Thoracic aorta (tissue), 2 donors: ENCODE results near the gene NPW. TPM values are rescaled to one million over a fixed set of nuclear protein-coding genes. Genes with fewer than 3 reads are reported as not detected.
A peak's percentile ranks its signal among the peaks of the same experiment; 100 is the strongest.
"Not testable (repeated sequence)": the region's sequence is repeated elsewhere in the genome, so short reads cannot be mapped to it uniquely, and the experiment has no call there.

ENCODE experiments used
- ATAC-seq: fragments of 150-250 bp; one replicate; pipeline ENCODE4 v1.8.0; 2017; ENCODE audit warnings: low read depth; ENCODE audit not compliant: insufficient number of reproducible peaks, low FRiP score
- DNase-seq: peaks from one replicate; pipeline ENCODE4 v3.0.0-alpha.2; 2020; ENCODE audit warnings: low spot score
- H3K27ac ChIP-seq, 2 donors: fragments of 200-600 bp; sonication (generic); 1 replicate in 1 of 2; 2 replicates in 1 of 2; pipeline ENCODE4 v1.5.1; 2016; ENCODE audit warnings: mild to moderate bottlenecking in 2 of 2, moderate library complexity in 2 of 2
- H3K27me3 ChIP-seq: fragments of 200-600 bp; sonication (generic); replicated peaks from 2 replicates; pipeline ENCODE4 v1.6.0; 2016; ENCODE audit warnings: mild to moderate bottlenecking; ENCODE audit not compliant: insufficient read depth
- H3K36me3 ChIP-seq: fragments of 200-600 bp; sonication (generic); one replicate; pipeline ENCODE4 v1.5.1; 2016
- H3K4me1 ChIP-seq, 2 donors: fragments of 200-600 bp; sonication (generic); 1 replicate in 1 of 2; 2 replicates in 1 of 2; pipeline versions ENCODE4 v1.5.1 to v1.6.0; 2016; ENCODE audit warnings: low read depth in 2 of 2, mild to moderate bottlenecking in 1 of 2; ENCODE audit not compliant: control insufficient read depth in 1 of 2
- H3K4me3 ChIP-seq: fragments of 200-600 bp; sonication (generic); 2 replicates; pipeline ENCODE4 v1.5.1; 2016; ENCODE audit warnings: mild to moderate bottlenecking
- H3K9me3 ChIP-seq: fragments of 200-600 bp; sonication (generic); 2 replicates; pipeline ENCODE4 v1.5.1; 2016
- total RNA-seq, 2 donors: library from RNA; depleted of rRNA; stranded (reverse); fragments of >200 nt; gene quantifications; one replicate each; pipeline versions ENCODE4 v1.1.0 to v1.2.3, GENCODE V29; 2016
- TF ChIP-seq, protein P1 (sequence below): fragments of 200-600 bp; sonication (generic); IDR thresholded peaks from one replicate; pipeline ENCODE4 v1.5.1; 2019; ENCODE audit warnings: antibody characterized with exemption

The NPW gene
- total RNA-seq, 2 donors from 2014 or later, result not detected

- no peaks in the 10 kb centered on the region for H3K36me3 ChIP-seq
- H3K9me3 ChIP-seq, result no peaks in the 10 kb centered on the region
- H3K4me1 ChIP-seq, result peaks cover 27 to 47% of the 10 kb centered on the region in 2 donors
- TF ChIP-seq, protein P1, sequence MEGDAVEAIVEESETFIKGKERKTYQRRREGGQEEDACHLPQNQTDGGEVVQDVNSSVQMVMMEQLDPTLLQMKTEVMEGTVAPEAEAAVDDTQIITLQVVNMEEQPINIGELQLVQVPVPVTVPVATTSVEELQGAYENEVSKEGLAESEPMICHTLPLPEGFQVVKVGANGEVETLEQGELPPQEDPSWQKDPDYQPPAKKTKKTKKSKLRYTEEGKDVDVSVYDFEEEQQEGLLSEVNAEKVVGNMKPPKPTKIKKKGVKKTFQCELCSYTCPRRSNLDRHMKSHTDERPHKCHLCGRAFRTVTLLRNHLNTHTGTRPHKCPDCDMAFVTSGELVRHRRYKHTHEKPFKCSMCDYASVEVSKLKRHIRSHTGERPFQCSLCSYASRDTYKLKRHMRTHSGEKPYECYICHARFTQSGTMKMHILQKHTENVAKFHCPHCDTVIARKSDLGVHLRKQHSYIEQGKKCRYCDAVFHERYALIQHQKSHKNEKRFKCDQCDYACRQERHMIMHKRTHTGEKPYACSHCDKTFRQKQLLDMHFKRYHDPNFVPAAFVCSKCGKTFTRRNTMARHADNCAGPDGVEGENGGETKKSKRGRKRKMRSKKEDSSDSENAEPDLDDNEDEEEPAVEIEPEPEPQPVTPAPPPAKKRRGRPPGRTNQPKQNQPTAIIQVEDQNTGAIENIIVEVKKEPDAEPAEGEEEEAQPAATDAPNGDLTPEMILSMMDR, result no peak
- no peak for ATAC-seq
- DNase-seq, result no peak
- no peaks in the 10 kb centered on the region for H3K27me3 ChIP-seq
- peak overlapping the region; percentile 65 to 79 for H3K27ac ChIP-seq
- H3K4me3 ChIP-seq, result peak overlapping the region; percentile 98
Measured at GRCh38 chr16:2009164-2009711, 10.3 kb upstream of the NPW start.

GRCh38 chr16:2009791-2010510, 9.6 kb upstream of the NPW start, which contains the start of gene ZNF598:
TSS of gene ZNF598 (minus strand) at chr16:2009821.
- Histone ChIP-seq H3K9me3 (no peaks in the 10 kb centered on the region), H3K4me1 (peaks cover 24 to 40% of the 10 kb centered on the region in 2 donors), H3K27ac (peak within 1 kb of the TSS; percentile 79), H3K36me3 (no peaks in the 10 kb centered on the region), H3K4me3 (peak within 1 kb of the TSS; percentile 98), H3K27me3 (no peaks in the 10 kb centered on the region)
- DNase-seq (peak; percentile 28), ATAC-seq (peak; percentile 90)
- TF ChIP-seq, protein P1, result no peak

- H3K4me3 ChIP-seq, H3K27me3 ChIP-seq, H3K36me3 ChIP-seq, DNase-seq, ATAC-seq, H3K9me3 ChIP-seq, H3K27ac ChIP-seq: not testable (repeated sequence)
- H3K4me1 ChIP-seq, result peaks cover 24 to 32% of the 10 kb centered on the region in 2 donors
Measured at GRCh38 chr16:2011726-2012125, 7.9 kb upstream of the NPW start.

DNA sequence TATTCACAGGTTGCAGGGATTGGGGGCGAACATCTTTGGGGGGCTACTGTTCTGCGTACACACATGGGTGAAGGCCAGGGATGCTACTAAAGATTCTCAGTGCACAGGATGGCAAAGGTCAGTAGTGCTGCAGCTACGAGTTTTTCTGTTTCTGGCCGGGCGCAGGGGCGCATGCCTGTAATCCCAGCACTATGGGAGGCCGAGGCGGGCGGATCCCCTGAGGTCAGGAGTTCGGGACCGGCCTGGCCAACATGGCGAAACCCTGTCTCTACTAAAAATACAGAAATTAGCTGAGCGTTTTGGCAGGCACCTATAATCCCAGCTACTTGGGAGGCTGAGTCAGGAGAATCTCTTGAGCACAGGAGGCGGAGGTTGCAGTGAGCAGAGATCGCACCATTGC, 6.1 kb upstream of the NPW start:
- H3K4me1 ChIP-seq, result peaks cover 6 to 14% of the 10 kb centered on the region in 2 donors
- no peak overlapping the region for H3K4me3 ChIP-seq
- no peaks in the 10 kb centered on the region for H3K27me3 ChIP-seq
- ATAC-seq, result no peak
- TF ChIP-seq, protein P1, result no peak
- H3K36me3 ChIP-seq, result no peaks in the 10 kb centered on the region
- no peak overlapping the region for H3K27ac ChIP-seq
- no peaks in the 10 kb centered on the region for H3K9me3 ChIP-seq
- no peak for DNase-seq

- no peak overlapping the region for H3K4me3 ChIP-seq
- ATAC-seq (no peak), DNase-seq (no peak)
- H3K27me3 ChIP-seq, result peaks cover 6% of the 10 kb centered on the region
- no peaks in the 10 kb centered on the region for H3K36me3 ChIP-seq
- no peaks in the 10 kb centered on the region for H3K9me3 ChIP-seq
- H3K27ac ChIP-seq, result no peak overlapping the region
- peaks cover 3 to 16% of the 10 kb centered on the region in 2 donors for H3K4me1 ChIP-seq
- TF ChIP-seq, protein P1, result no peak
Measured at GRCh38 chr16:2015117-2015946, 4.3 kb upstream of the NPW start.
